H9 (cell line): Measurements from ENCODE around the gene FAF1. TPM values are rescaled to one million over a fixed set of nuclear protein-coding genes. Genes with fewer than 3 reads are reported as not detected.

ENCODE experiments used
- DNase-seq: peaks from one replicate; pipeline ENCODE4 v3.0.0-alpha.2; 2017
- H2AFZ ChIP-seq: one replicate; pipeline ENCODE4 v1.6.1; 2013; ENCODE audit warnings: mild to moderate bottlenecking, low read length, control low read depth, moderate library complexity
- H2AK5ac ChIP-seq: 2 replicates; pipeline ENCODE4 v1.6.1; 2013; ENCODE audit warnings: low read length, control low read depth, mixed read lengths; ENCODE audit not compliant: insufficient read length
- H2BK120ac ChIP-seq: one replicate; pipeline ENCODE4 v1.6.1; 2013; ENCODE audit warnings: low read depth, mild to moderate bottlenecking, low read length, control low read depth, inconsistent platforms; ENCODE audit not compliant: poor library complexity, severe bottlenecking
- H2BK12ac ChIP-seq: 2 replicates; pipeline ENCODE4 v1.6.1; 2013; ENCODE audit warnings: low read length, control low read depth, mixed read lengths, low read depth; ENCODE audit not compliant: insufficient read length
- H2BK15ac ChIP-seq: 2 replicates; pipeline ENCODE4 v1.6.1; 2013; ENCODE audit warnings: low read depth, low read length, control low read depth
- H2BK20ac ChIP-seq: one replicate; pipeline ENCODE4 v1.6.1; 2013; ENCODE audit warnings: low read depth, mild to moderate bottlenecking, low read length, control low read depth, inconsistent platforms; ENCODE audit not compliant: poor library complexity, severe bottlenecking
- H2BK5ac ChIP-seq: 2 replicates; pipeline ENCODE4 v1.6.1; 2013; ENCODE audit warnings: low read length, control low read depth, mixed read lengths; ENCODE audit not compliant: insufficient read length
- H3K14ac ChIP-seq: 2 replicates; pipeline ENCODE4 v1.6.1; 2013; ENCODE audit warnings: low read length, control low read depth; ENCODE audit not compliant: insufficient read depth
- H3K18ac ChIP-seq: 2 replicates; pipeline ENCODE4 v1.6.1; 2013; ENCODE audit warnings: low read depth, mild to moderate bottlenecking, mixed read lengths, low read length, control low read depth; ENCODE audit not compliant: insufficient read length
- H3K23ac ChIP-seq: 2 replicates; pipeline ENCODE4 v1.6.1; 2013; ENCODE audit warnings: low read length, control low read depth, mixed read lengths, low read depth; ENCODE audit not compliant: insufficient read length
- H3K23me2 ChIP-seq: 2 replicates; pipeline ENCODE4 v1.6.1; 2013; ENCODE audit warnings: low read depth, mild to moderate bottlenecking, mixed read lengths, low read length, control low read depth; ENCODE audit not compliant: insufficient read length, poor library complexity, severe bottlenecking
- H3K27ac ChIP-seq: 2 replicates; pipeline ENCODE4 v1.5.1; 2013; ENCODE audit warnings: low read length, control low read depth, mixed read lengths, low read depth; ENCODE audit not compliant: insufficient read length
- H3K27me3 ChIP-seq: 2 replicates; pipeline ENCODE4 v1.6.1; 2013; ENCODE audit warnings: low read length, control low read depth, inconsistent platforms; ENCODE audit not compliant: insufficient read depth
- H3K4ac ChIP-seq: 2 replicates; pipeline ENCODE4 v1.6.1; 2013; ENCODE audit warnings: low read depth, mild to moderate bottlenecking, control low read depth, inconsistent platforms, low read length, moderate library complexity
- H3K4me1 ChIP-seq: 2 replicates; pipeline ENCODE4 v1.6.1; 2013; ENCODE audit warnings: low read length, control low read depth, inconsistent platforms; ENCODE audit not compliant: insufficient read depth
- H3K4me2 ChIP-seq: 2 replicates; pipeline ENCODE4 v1.6.1; 2013; ENCODE audit warnings: low read length, control low read depth, mixed read lengths; ENCODE audit not compliant: insufficient read length, insufficient read depth
- H3K56ac ChIP-seq: 2 replicates; pipeline ENCODE4 v1.6.1; 2013; ENCODE audit warnings: low read depth, mild to moderate bottlenecking, mixed read lengths, low read length, control low read depth; ENCODE audit not compliant: insufficient read length
- H3K79me1 ChIP-seq: 2 replicates; pipeline ENCODE4 v1.6.1; 2013; ENCODE audit warnings: low read depth, mild to moderate bottlenecking, moderate library complexity, low read length, control low read depth, inconsistent platforms; ENCODE audit not compliant: insufficient read depth, poor library complexity, severe bottlenecking
- H3K79me2 ChIP-seq: 2 replicates; pipeline ENCODE4 v1.6.1; 2013; ENCODE audit warnings: low read length, control low read depth, inconsistent platforms; ENCODE audit not compliant: insufficient read depth
- H3K9ac ChIP-seq: 2 replicates; pipeline ENCODE4 v1.6.1; 2013; ENCODE audit warnings: low read length, control low read depth, mixed read lengths; ENCODE audit not compliant: insufficient read length; ENCODE audit errors: extremely low read depth
- H3K9me3 ChIP-seq: one replicate; pipeline ENCODE4 v1.6.1; 2013; ENCODE audit warnings: low read depth, low read length, inconsistent platforms; ENCODE audit not compliant: control insufficient read depth
- H3T11ph ChIP-seq: one replicate; pipeline ENCODE4 v1.6.1; 2013; ENCODE audit warnings: mild to moderate bottlenecking, low read length, control low read depth, inconsistent platforms
- H4K20me1 ChIP-seq: one replicate; pipeline ENCODE4 v1.6.1; 2013; ENCODE audit not compliant: control insufficient read depth, insufficient read length, insufficient read depth
- H4K5ac ChIP-seq: 2 replicates; pipeline ENCODE4 v1.6.1; 2013; ENCODE audit warnings: low read depth, mild to moderate bottlenecking, mixed read lengths, low read length, control low read depth; ENCODE audit not compliant: insufficient read length
- H4K8ac ChIP-seq: replicated peaks from 2 replicates; pipeline ENCODE4 v1.6.1; 2013; ENCODE audit warnings: low read length, control low read depth, mixed read lengths, low read depth; ENCODE audit not compliant: insufficient read length
- H4K91ac ChIP-seq: 2 replicates; pipeline ENCODE4 v1.6.1; 2013; ENCODE audit warnings: low read depth, mild to moderate bottlenecking, moderate library complexity, mixed read lengths, low read length, control low read depth; ENCODE audit not compliant: insufficient read length
- H3K27ac Mint-ChIP-seq, 3 experiments: 2 replicates in 2 of 3; 3 replicates in 1 of 3; pipeline ENCODE4 v1.8.0; 2020 to 2021; ENCODE audit warnings: mixed read lengths in 3 of 3, mild to moderate bottlenecking in 1 of 3, moderate library complexity in 1 of 3
- H3K27me3 Mint-ChIP-seq: 2 replicates; pipeline ENCODE4 v1.8.0; 2021; ENCODE audit warnings: low read depth, mild to moderate bottlenecking, moderate library complexity, mixed read lengths
- H3K36me3 Mint-ChIP-seq, 3 experiments: 2 replicates in 2 of 3; 3 replicates in 1 of 3; pipeline ENCODE4 v1.8.0; 2020 to 2021; ENCODE audit warnings: low read depth in 3 of 3, mixed read lengths in 3 of 3; ENCODE audit not compliant: insufficient read depth in 1 of 3
- H3K4me1 Mint-ChIP-seq, 2 experiments: 2 replicates each; pipeline ENCODE4 v1.8.0; 2020; ENCODE audit warnings: mixed read lengths in 2 of 2
- H3K4me3 Mint-ChIP-seq, 2 experiments: 2 replicates in 1 of 2; 3 replicates in 1 of 2; pipeline ENCODE4 v1.8.0; 2020 to 2021; ENCODE audit warnings: mild to moderate bottlenecking in 2 of 2, mixed read lengths in 2 of 2, moderate library complexity in 1 of 2
- H3K9me3 Mint-ChIP-seq, 2 experiments: 2 replicates in 1 of 2; 3 replicates in 1 of 2; pipeline ENCODE4 v1.8.0; 2020; ENCODE audit warnings: mild to moderate bottlenecking in 2 of 2, mixed read lengths in 2 of 2, moderate library complexity in 1 of 2
- WGBS: extraction: QIAGEN DNeasy Blood & Tissue Kit; methylation state at CpG from one replicate; pipeline ENCODE4 v1.1.7; 2013; ENCODE audit warnings: missing lambda C conversion rate, low lambda C conversion rate, mixed read lengths; ENCODE audit not compliant: insufficient read length; ENCODE audit errors: extremely low coverage; 5-methylcytosine and 5-hydroxymethylcytosine counted together
- total RNA-seq: library from RNA; stranded (reverse); gene quantifications from 2 replicates; pipeline ENCODE4 v1.2.1, GENCODE V29; 2021
- TF ChIP-seq, protein P1 (sequence below): fragments of 200-600 bp; sonication (generic); conservative IDR thresholded peaks from 3 replicates; pipeline ENCODE4 v1.8.0; 2021; ENCODE audit warnings: antibody characterized with exemption, mild to moderate bottlenecking

The FAF1 gene
- total RNA-seq, 1 experiment from 2014 or later = 60.8 TPM

DNA sequence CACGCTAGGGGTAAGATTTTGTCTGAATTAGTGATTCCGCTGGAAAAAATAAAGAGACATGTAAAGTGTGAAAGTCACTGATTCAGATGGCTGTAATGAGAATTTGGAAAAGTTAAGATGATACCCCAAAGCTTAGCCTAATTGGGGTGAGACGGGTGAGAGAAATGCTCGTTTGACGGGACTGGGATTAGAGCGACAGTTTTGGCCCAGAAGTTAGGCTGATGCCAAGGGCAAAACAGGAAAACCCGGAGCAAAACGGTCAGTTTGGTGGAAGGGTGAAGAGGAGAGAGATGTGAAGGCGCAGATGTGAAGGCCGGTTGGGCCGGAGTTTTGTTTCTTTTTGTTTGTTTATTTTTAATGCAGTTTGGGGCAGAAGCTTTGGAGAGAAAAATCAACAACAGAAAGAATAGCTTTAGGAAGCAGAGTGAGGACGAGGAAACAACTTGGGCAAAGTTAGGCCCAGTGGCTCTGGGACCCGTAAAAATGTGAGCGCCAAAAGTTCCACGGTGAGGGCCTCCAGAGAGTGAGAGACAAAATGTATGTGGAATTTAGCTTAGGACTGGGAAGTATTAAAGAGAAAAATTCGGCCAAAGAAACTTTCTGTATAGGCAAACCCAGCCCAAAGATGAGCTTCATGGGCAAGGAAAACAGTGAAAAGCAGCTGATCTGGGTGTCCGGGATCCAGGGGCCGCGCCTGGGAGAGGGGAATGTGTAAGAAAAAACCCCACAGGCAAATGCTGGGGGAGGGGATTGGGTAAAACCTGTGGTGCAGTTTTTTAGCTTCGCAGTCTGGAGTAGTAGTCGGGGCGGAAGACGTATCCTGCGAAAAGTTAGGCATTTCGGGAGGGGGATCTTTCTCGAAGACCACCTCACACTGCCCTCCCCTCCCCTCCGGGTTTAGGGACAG is 538.0 kb downstream of the FAF1 start:
- Histone ChIP-seq H3K23me2 (peaks cover 10% of the 10 kb centered on the region), H3K4me1 (no peaks in the 10 kb centered on the region), H3K23ac (no peak overlapping the region), H3K79me2 (no peaks in the 10 kb centered on the region), H4K20me1 (no peaks in the 10 kb centered on the region), H3K4me2 (peak overlapping the region; percentile 38), H3K27ac (no peak overlapping the region), H3K4ac (no peak overlapping the region), H4K5ac (no peak overlapping the region), H4K91ac (no peak overlapping the region), H3T11ph (no peak overlapping the region), H3K27me3 (peaks cover 98% of the 10 kb centered on the region), H2BK12ac (no peak overlapping the region), H3K79me1 (no peaks in the 10 kb centered on the region), H3K18ac (no peak overlapping the region), H3K9me3 (no peaks in the 10 kb centered on the region), H2BK5ac (no peak overlapping the region), H2BK120ac (no peak overlapping the region), H2AK5ac (no peak overlapping the region), H3K56ac (no peak overlapping the region), H4K8ac (no peak overlapping the region), H3K14ac (no peak overlapping the region), H2AFZ (no peak overlapping the region), H2BK20ac (no peak overlapping the region), H3K9ac (no peak overlapping the region), H2BK15ac (no peak overlapping the region)
- peaks cover 0 to 4% (median 2%) of the 10 kb centered on the region in 3 experiments; a peak in 3 of 7 replicates for H3K36me3 Mint-ChIP-seq
- H3K27ac Mint-ChIP-seq = peak overlapping the region in 1 of 3 experiments; percentile 41; a peak in 1 of 7 replicates
- H3K4me3 Mint-ChIP-seq = peak overlapping the region; percentile 32 to 84; a peak in 4 of 5 replicates
- H3K4me1 Mint-ChIP-seq = peaks cover 28 to 58% of the 10 kb centered on the region in 2 experiments
- TF ChIP-seq, protein P1, sequence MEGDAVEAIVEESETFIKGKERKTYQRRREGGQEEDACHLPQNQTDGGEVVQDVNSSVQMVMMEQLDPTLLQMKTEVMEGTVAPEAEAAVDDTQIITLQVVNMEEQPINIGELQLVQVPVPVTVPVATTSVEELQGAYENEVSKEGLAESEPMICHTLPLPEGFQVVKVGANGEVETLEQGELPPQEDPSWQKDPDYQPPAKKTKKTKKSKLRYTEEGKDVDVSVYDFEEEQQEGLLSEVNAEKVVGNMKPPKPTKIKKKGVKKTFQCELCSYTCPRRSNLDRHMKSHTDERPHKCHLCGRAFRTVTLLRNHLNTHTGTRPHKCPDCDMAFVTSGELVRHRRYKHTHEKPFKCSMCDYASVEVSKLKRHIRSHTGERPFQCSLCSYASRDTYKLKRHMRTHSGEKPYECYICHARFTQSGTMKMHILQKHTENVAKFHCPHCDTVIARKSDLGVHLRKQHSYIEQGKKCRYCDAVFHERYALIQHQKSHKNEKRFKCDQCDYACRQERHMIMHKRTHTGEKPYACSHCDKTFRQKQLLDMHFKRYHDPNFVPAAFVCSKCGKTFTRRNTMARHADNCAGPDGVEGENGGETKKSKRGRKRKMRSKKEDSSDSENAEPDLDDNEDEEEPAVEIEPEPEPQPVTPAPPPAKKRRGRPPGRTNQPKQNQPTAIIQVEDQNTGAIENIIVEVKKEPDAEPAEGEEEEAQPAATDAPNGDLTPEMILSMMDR = no peak
- peaks cover 4 to 16% of the 10 kb centered on the region in 2 experiments for H3K9me3 Mint-ChIP-seq
- peak; percentile 45 for DNase-seq
- no CpG with 5 or more reads among the region's 27 CpGs for WGBS
- H3K27me3 Mint-ChIP-seq = peaks cover 98% of the 10 kb centered on the region
